Skeletal muscle cell (primary cell): ENCODE measurements around the gene RCHY1.

ENCODE experiments used
- DNase-seq: peaks from one replicate; pipeline ENCODE4 v3.0.0-alpha.2; 2010; ENCODE audit warnings: low read depth
- H3K4me3 ChIP-seq: 2 replicates; pipeline ENCODE4 v1.5.1; 2011; ENCODE audit warnings: low read depth, mild to moderate bottlenecking, control low read depth, low read length, moderate library complexity

RCHY1 gene

GRCh38 chr4:75469896-75470295, 44.3 kb downstream of the RCHY1 start:
- DNase-seq = no peak

DNA sequence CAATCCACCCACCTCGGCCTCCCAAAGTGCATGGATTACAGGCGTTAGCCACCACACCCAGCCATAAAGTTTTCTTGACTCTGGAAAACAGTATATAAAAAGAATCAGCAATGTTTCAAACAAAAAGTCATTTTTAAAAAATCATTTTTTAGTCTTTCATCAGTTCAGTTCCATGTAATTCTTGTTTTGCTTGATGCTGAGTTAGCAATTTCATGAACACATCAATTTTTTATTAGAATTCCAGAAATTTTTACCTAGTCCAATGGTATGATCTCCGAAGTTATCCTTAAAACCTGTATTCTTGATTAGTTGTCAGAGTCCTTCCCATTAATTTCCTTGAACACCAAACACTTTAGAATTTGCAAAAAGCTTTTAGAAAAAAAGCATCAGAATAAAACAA, 56.8 kb downstream of the RCHY1 start:
- H3K4me3 ChIP-seq = no peak overlapping the region
- no peak for DNase-seq

More at GRCh38 chr4:75469896-75470295, 44.3 kb downstream of the RCHY1 start:
- no peak overlapping the region for H3K4me3 ChIP-seq

DNA sequence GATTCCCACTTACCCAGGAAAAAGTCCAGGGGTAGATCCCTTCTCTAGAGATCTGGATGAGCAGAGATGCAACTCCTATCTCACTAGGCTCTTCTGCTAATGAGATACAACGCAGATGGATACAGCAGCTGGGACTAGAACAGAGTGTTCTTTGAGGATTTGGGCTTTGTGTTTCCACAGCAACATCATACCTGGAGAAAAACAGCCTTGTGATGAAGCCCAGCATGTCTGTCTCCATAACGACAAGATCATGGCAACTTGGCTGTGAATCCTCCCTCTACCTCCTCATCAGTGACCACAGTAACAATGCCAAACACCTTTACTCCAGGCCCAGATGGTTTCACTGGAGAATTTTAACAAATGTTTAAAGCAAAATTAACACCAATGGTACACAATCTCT, 80.1 kb downstream of the RCHY1 start:
- DNase-seq = no peak
- no peak overlapping the region for H3K4me3 ChIP-seq

GRCh38 chr4:75432683-75433082, 81.5 kb downstream of the RCHY1 start:
- no peak overlapping the region for H3K4me3 ChIP-seq
- DNase-seq = no peak

- DNase-seq = no peak
- H3K4me3 ChIP-seq = no peak overlapping the region
Observed at GRCh38 chr4:75429208-75429607, 85.0 kb downstream of the RCHY1 start.
